Measurements from ENCODE around the gene BOLA2B.
"Not testable (repeated sequence)": the region's sequence is repeated elsewhere in the genome, so short reads cannot be mapped to it uniquely, and the experiment has no call there.

BOLA2B gene

DNA sequence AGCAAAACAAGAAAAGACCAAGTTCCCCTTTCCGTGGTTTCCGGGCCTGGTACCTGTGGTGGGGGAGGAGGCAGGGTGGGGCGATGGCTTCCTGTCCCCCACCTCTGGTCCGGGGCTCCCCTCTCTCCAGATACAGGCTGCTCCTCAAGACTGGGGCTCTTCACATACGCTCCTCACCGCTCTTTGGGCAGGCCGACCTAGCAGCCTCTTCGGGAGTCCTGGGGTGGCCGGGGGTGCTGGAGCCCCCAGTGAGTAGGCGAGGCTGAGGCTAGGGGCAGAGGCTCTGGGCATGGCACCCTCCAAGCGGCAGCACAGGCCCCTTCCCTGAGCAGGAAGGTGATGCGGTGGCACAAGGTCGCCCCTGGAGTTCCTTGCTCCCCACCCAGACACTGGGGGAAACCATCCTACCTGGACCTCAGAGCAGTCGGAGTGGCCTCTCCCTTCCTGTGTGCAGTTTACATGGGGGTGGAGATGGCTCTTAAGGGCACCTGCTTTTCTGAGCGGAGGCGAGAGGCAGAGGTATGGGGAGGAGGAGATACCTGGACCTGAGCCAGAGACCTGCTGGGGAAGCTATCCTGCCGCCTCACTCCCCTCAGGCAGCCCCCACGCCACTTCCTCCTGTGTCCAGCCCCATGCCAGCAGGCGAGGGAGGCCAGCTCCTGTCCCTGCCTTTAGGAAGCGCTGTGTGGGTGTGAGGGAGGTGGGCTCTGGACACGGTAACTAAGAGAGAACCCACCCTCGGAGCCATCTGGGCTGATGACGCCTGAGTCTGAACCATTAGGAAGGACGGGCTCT, 9.2 kb downstream of the BOLA2B start:
- DNase-seq, result peak; percentile 81 to 88

DNA sequence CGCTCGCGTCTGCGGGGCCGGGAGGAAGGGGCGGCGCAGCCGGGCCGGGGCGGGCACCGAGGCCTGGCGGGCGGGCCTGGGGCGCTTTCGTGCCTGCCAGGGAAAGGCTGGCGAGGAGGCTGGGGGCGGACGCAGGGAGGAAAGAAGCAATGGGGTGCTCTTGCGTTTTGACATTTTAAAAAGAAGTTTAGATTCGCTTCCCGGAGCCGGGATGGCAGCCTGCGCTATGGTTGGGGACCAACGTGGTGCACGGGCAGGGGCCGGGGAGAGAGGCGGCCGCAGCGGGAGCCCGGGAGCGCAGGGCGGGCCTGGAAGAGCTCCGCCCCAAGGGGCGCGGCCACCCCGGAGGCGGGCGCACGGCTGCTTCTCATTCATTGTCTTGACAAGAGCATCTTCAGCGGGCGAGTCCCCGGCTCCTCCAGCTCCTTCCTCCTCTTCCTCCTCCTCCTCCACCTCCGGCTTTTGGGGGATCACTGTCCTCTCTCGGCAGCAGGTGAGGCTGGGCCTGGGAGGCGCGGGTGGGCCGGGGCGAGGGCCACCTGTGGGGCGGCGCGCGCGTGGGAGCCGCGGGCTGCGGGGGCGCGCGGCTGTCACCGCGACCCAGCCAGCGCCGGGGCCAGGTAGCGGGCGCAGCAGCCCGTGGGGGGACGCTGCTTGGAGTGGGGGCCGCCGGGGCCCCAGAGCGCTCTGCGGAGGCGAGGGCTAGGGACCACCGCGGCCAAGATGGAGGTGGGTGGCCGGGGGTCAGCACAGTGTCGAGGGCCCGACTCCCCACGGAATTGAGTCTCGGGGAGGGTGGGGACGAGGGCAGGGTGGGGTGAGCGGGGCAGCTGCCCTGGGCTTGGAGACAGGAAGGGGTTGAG, 10.0 kb downstream of the BOLA2B start, which contains the start of gene CORO1A:
TSS of gene CORO1A (plus strand) at position 370 of the 863 bp plus-strand sequence. CDS start 1,608 bp downstream, outside the sequence.
- peak; percentile 77 to 82 for DNase-seq

DNA sequence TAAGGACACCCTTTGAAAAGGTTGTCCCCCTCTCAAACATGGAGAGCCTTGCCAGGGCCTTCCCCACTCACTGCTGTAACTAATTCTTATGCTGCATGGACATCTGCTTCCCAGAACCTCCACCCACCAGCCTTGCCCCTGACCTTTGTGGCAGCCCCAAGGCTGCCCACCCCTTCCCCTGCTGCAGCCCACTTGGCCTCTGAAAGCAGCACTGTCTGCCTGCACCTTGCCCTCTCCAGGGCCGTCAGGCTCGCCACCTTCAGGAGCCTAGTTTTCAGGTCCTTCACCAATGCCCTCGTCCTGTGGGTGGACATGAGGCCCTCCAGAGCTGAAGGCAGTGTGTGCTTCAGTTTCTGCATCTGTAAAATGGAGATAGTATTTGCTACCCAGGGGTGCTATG, 12.7 kb downstream of the BOLA2B start:
- DNase-seq, result no peak

DNA sequence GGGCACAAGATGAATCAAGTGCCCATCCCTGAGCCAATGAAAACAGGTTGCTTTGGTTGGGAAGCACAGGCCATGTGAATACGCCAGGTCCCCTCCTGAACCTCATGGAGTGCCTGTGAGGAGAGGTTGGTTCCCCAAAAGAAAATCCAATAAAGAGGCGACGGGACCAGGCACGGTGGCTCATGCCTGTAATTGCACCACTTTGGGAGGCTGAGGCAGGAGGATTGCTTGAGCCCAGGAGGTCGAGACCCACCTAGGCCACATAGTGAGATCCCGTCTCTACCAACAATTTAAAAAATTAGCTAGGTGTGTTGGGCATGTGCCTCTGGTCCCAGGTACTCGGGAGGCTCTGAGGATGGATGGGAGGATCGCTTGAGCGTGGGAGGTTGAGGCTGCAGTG, 13.5 kb downstream of the BOLA2B start:
- DNase-seq, result no peak

GRCh38 chr16:30179195-30179594, 14.3 kb downstream of the BOLA2B start:
- no peak for DNase-seq

GRCh38 chr16:30176876-30177275, 16.6 kb downstream of the BOLA2B start:
- not testable (repeated sequence) for DNase-seq

- DNase-seq, result no peak
Measured at GRCh38 chr16:30173054-30173453, 20.4 kb downstream of the BOLA2B start.

DNA sequence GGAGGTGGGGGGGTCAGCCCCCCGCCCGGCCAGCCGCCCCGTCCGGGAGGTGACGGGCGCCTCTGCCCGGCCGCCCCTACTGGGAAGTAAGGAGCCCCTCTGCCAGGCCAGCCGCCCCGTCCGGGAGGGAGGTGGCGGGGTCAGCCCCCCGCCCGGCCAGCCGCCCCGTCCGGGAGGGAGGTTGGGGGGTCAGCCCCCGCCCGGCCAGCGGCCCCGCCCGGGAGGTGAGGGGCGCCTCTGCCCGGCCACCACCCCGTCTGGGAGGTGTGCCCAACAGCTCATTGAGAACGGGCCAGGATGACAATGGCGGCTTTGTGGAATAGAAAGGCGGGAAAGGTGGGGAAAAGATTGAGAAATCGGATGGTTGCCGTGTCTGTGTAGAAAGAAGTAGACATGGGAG, 23.3 kb downstream of the BOLA2B start:
- DNase-seq, result not testable (repeated sequence)

- not testable (repeated sequence) for DNase-seq
Measured at GRCh38 chr16:30169416-30169815, 24.1 kb downstream of the BOLA2B start.

DNA sequence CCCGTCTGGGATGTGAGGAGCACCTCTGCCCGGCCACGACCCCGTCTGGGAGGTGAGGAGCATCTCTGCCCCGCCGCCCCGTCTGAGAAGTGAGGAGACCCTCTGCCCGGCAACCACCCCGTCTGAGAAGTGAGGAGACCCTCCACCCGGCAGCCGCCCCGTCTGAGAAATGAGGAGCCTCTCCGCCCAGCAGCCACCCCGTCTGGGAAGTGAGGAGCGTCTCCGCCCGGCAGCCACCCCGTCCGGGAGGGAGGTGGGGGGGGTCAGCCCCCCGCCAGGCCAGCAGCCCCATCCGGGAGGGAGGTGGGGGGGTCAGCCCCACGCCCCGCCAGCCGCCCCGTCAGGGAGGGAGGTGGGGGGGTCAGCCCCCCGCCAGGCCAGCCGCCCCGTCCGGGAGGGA, 24.7 kb downstream of the BOLA2B start:
- DNase-seq, result not testable (repeated sequence)

DNA sequence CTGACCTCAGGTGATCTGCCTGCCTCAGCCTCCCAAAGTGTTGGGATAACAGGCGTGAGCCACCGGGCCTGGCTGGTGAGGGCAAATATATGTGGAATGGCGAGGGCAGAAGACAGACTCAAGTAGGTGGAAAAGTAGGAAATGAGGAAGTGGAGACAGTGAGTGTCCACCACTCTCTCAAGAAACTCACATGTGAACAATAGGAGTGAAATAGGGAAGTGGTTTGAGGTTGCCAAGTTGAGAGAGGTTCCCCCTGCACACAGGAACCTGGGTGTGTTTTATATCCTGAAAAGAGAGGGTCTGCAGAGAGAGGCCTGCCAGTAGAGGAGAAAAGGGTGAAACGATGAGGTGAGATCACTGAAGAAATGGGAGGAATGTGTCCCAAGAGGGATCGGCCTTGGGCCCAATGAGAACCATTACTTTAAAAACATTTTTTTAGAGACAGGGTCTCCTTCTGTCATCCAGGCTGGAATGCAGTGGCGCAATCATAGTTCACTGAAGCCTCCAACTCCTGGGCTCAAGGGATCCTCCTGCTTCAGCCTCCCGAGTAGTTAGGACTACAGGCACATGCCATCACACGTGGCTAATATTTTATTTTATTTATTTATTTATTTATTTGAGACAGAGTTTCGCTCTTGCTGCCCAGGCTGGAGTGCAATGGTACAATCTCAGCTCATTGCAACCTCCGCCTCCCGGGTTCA, 27.1 kb downstream of the BOLA2B start:
- DNase-seq, result peak; percentile 33 to 40

- DNase-seq, result no peak
Measured at GRCh38 chr16:30163538-30163937, 29.9 kb downstream of the BOLA2B start.

GRCh38 chr16:30157214-30157613, 36.3 kb downstream of the BOLA2B start:
- no peak for DNase-seq

DNA sequence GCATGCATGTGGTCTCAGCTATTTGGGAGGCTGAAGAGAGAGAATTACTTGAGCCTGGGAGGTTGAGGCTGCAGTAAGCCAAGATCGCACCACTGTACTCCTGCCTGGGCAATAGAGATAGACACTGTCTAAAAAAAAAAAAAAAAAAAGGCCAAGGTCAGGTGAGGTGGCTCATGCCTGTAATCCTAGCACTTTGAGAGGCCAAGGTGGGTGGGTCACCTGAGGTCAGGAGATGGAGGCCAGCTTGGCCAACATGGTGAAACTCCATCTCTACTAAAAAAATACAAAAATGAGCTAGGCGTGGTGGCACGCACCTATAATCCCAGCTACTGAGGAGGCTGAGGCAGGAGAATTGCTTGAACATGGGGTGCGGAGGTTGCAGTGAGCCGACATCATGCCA, 38.3 kb downstream of the BOLA2B start:
- DNase-seq, result no peak

- no peak for DNase-seq
Measured at GRCh38 chr16:30152517-30152916, 40.9 kb downstream of the BOLA2B start.

- no peak for DNase-seq
Measured at GRCh38 chr16:30151091-30151490, 42.4 kb downstream of the BOLA2B start.

- no peak for DNase-seq
Measured at GRCh38 chr16:30149250-30149930, 44.1 kb downstream of the BOLA2B start.

DNA sequence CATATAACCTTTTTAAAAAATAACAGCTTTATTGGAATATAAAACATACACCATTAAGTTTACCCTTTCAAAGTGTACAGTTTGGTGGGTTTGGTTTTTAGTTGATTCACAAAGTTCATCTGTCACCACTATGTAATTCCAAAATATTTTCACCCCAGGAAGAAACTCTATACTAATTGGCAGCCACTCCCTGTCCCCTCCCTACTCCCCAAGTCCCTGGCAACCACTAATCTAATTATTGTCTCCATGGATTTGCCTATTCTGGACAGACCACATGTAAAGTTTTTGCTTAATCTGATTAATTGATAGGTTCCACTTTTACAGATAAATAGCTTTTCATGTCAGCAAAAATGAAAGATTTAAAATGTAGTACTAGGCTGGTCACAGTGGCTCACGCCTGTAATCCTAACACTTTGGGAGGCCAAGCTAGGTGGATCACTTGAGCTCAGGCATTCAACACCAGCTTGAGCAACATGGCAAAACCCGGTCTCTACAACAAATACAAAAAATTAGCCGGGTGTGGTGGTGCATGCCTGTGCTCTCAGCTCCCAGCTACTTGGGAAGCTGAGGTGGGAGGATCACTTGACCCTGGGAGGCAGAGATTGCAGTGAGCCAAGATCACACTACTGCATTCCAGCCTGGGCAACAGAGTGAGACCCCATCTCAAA, 45.5 kb downstream of the BOLA2B start:
- no peak for DNase-seq

- no peak for DNase-seq
Measured at GRCh38 chr16:30145657-30146056, 47.8 kb downstream of the BOLA2B start.

DNA sequence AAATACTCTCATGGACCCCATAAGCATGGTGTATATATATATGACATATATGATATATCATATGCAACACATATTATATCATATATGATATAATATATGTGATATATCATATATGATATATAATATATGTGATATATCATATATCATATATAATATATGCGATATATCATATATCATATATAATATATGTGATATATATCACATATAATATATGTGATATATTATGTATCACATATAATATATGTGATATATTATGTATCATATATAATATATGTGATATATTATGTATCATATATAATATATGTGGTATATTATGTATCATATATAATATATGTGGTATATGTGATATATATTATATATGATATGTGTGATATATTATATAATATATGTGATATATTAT, 48.5 kb downstream of the BOLA2B start:
- DNase-seq, result no peak

DNA sequence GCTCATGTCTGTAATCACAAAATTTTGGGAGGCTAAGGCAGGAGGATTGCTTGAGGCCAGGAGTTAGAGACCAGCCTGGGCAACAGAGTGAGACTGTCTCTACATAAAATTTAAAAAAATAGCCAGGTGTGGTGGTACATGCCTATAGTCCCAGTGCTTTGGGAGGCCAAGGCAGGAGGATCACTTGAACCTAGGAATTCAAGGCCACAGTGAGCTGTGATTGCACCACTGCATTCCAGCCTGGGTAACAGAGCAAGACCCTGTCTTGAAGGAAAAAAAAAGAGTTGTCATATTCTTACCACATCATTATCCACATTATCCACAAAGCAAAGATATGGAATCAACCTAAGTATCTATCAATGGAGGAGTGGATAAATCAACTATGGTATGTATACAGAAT, 49.4 kb downstream of the BOLA2B start:
- DNase-seq, result no peak

DNA sequence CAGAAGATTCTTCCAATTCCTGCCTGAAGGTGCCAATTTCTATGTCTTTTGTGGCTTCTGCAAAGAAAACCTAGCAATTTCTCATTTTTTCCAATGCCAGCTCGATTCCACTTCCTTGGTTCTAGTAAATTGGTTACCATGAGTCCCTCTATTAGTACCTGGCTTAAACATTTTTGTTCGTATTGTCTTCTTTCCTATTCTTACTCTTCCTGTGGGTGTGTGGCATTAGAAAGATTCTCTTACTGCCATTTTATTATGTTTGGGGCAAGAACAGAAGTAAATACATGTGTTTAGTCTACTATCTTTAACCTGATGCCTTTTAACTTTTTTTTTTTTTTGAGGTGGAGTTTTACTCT, 50.1 kb downstream of the BOLA2B start:
- DNase-seq, result no peak
